HG03280 (cell line): Measurements from ENCODE around the gene MAPK1IP1L.

Source experiments
- ATAC-seq: cut with Tn5 transposase; IDR thresholded peaks from one replicate; pipeline ENCODE4 v1.9.1; 2021; ENCODE audit warnings: mild to moderate bottlenecking, moderate library complexity; ENCODE audit not compliant: unreplicated experiment

Gene MAPK1IP1L

GRCh38 chr14:55092341-55092740 lies 40.9 kb downstream of the MAPK1IP1L start:
- ATAC-seq: no peak

- no peak for ATAC-seq
These were observed 43.1 kb downstream of the MAPK1IP1L start for GRCh38 chr14:55094292-55095157.

GRCh38 chr14:55097881-55098560 lies 46.6 kb downstream of the MAPK1IP1L start:
- peak; percentile 56 for ATAC-seq

GRCh38 chr14:55098561-55098898 lies 47.1 kb downstream of the MAPK1IP1L start:
- no peak for ATAC-seq

GRCh38 chr14:55099756-55100155 lies 48.3 kb downstream of the MAPK1IP1L start:
- no peak for ATAC-seq

GRCh38 chr14:55101698-55102097 lies 50.3 kb downstream of the MAPK1IP1L start:
- ATAC-seq: no peak

- peak; percentile 72 for ATAC-seq
These were observed 50.7 kb downstream of the MAPK1IP1L start for GRCh38 chr14:55102141-55102621.

GRCh38 chr14:55103005-55103640 lies 51.7 kb downstream of the MAPK1IP1L start:
- peak; percentile 42 for ATAC-seq

GRCh38 chr14:55103971-55104954 lies 52.8 kb downstream of the MAPK1IP1L start:
- no peak for ATAC-seq

GRCh38 chr14:55105991-55106390 lies 54.5 kb downstream of the MAPK1IP1L start:
- ATAC-seq: no peak

- no peak for ATAC-seq
These were observed 56.5 kb downstream of the MAPK1IP1L start for GRCh38 chr14:55107766-55108554.

- ATAC-seq: no peak
These were observed 58.4 kb downstream of the MAPK1IP1L start for GRCh38 chr14:55109836-55110235.

- ATAC-seq: no peak
These were observed 59.8 kb downstream of the MAPK1IP1L start for GRCh38 chr14:55111122-55111708.

- no peak for ATAC-seq
These were observed 63.3 kb downstream of the MAPK1IP1L start for GRCh38 chr14:55114720-55115119.

- ATAC-seq: no peak
These were observed 64.0 kb downstream of the MAPK1IP1L start for GRCh38 chr14:55115460-55115859.

- no peak for ATAC-seq
These were observed 64.4 kb downstream of the MAPK1IP1L start for GRCh38 chr14:55115861-55116245.

- ATAC-seq: no peak
These were observed 65.0 kb downstream of the MAPK1IP1L start for GRCh38 chr14:55116246-55117030.

- ATAC-seq: no peak
These were observed 66.5 kb downstream of the MAPK1IP1L start for GRCh38 chr14:55117803-55118441.
